MG63 (cell line): ENCODE measurements around the gene WDR7. TPM values are rescaled to one million over a fixed set of nuclear protein-coding genes. Genes with fewer than 3 reads are reported as not detected.

Source experiments
- DNase-seq: peaks from one replicate; pipeline ENCODE4 v3.0.0-alpha.2; 2020
- H3K27me3 ChIP-seq: fragments of 250-450 bp; sonication (Bioruptor Pico); 2 replicates; pipeline ENCODE4 v1.5.1; 2020; ENCODE audit warnings: mild to moderate bottlenecking, moderate library complexity
- H3K36me3 ChIP-seq: fragments of 250-450 bp; sonication (Bioruptor Pico); 2 replicates; pipeline ENCODE4 v1.5.1; 2020; ENCODE audit warnings: mild to moderate bottlenecking, moderate library complexity
- H3K4me3 ChIP-seq: fragments of 250-450 bp; sonication (Bioruptor Pico); 2 replicates; pipeline ENCODE4 v1.5.1; 2020; ENCODE audit warnings: mild to moderate bottlenecking, moderate library complexity
- H3K9me3 ChIP-seq: fragments of 250-450 bp; sonication (Bioruptor Pico); 2 replicates; pipeline ENCODE4 v1.5.1; 2020; ENCODE audit warnings: mild to moderate bottlenecking, moderate library complexity
- total RNA-seq: library from RNA; depleted of rRNA; stranded (reverse); fragments of >200 nt; shearing (Covaris generic); gene quantifications from 2 replicates; pipeline ENCODE4 v1.2.3, GENCODE V29; 2014; ENCODE audit warnings: low replicate concordance; rRNA removed

The WDR7 gene
- total RNA-seq, 1 experiment from 2014 or later: 4.0 TPM

- Histone ChIP-seq H3K36me3 (no peaks in the 10 kb centered on the region), H3K9me3 (no peaks in the 10 kb centered on the region), H3K27me3 (no peaks in the 10 kb centered on the region), H3K4me3 (no peak overlapping the region)
- DNase-seq: no peak
These were observed 422.5 kb downstream of the WDR7 start for GRCh38 chr18:57073501-57074187.

- H3K27me3 ChIP-seq: no peaks in the 10 kb centered on the region
- no peak for DNase-seq
- no peaks in the 10 kb centered on the region for H3K9me3 ChIP-seq
- no peaks in the 10 kb centered on the region for H3K36me3 ChIP-seq
- H3K4me3 ChIP-seq: no peak overlapping the region
These were observed 424.7 kb downstream of the WDR7 start for GRCh38 chr18:57075716-57076400.

GRCh38 chr18:57077005-57077765 lies 426.0 kb downstream of the WDR7 start:
- Histone ChIP-seq H3K9me3 (no peaks in the 10 kb centered on the region), H3K36me3 (no peaks in the 10 kb centered on the region), H3K4me3 (no peak overlapping the region), H3K27me3 (no peaks in the 10 kb centered on the region)
- no peak for DNase-seq

- H3K27me3 ChIP-seq: no peaks in the 10 kb centered on the region
- no peaks in the 10 kb centered on the region for H3K36me3 ChIP-seq
- H3K9me3 ChIP-seq: no peaks in the 10 kb centered on the region
- H3K4me3 ChIP-seq: no peak overlapping the region
- no peak for DNase-seq
These were observed 426.8 kb downstream of the WDR7 start for GRCh38 chr18:57077786-57078552.

GRCh38 chr18:57078614-57079013 lies 427.5 kb downstream of the WDR7 start:
- no peak for DNase-seq
- H3K36me3 ChIP-seq: no peaks in the 10 kb centered on the region
- no peaks in the 10 kb centered on the region for H3K9me3 ChIP-seq
- H3K4me3 ChIP-seq: no peak overlapping the region
- H3K27me3 ChIP-seq: no peaks in the 10 kb centered on the region

- Histone ChIP-seq H3K9me3 (no peaks in the 10 kb centered on the region), H3K4me3 (no peak overlapping the region), H3K27me3 (no peaks in the 10 kb centered on the region), H3K36me3 (no peaks in the 10 kb centered on the region)
- no peak for DNase-seq
These were observed 429.3 kb downstream of the WDR7 start for GRCh38 chr18:57080479-57080878.

GRCh38 chr18:57081899-57082298 lies 430.7 kb downstream of the WDR7 start:
- DNase-seq: no peak
- no peaks in the 10 kb centered on the region for H3K9me3 ChIP-seq
- H3K36me3 ChIP-seq: no peaks in the 10 kb centered on the region
- no peaks in the 10 kb centered on the region for H3K27me3 ChIP-seq
- H3K4me3 ChIP-seq: no peak overlapping the region

- Histone ChIP-seq H3K4me3 (no peak overlapping the region), H3K27me3 (no peaks in the 10 kb centered on the region), H3K36me3 (no peaks in the 10 kb centered on the region), H3K9me3 (no peaks in the 10 kb centered on the region)
- DNase-seq: no peak
These were observed 432.3 kb downstream of the WDR7 start for GRCh38 chr18:57083485-57083884.

GRCh38 chr18:57084331-57085271 lies 433.4 kb downstream of the WDR7 start:
- Histone ChIP-seq H3K27me3 (no peaks in the 10 kb centered on the region), H3K36me3 (no peaks in the 10 kb centered on the region), H3K9me3 (no peaks in the 10 kb centered on the region), H3K4me3 (no peak overlapping the region)
- no peak for DNase-seq

GRCh38 chr18:57085371-57085770 lies 434.2 kb downstream of the WDR7 start:
- H3K36me3 ChIP-seq: no peaks in the 10 kb centered on the region
- H3K27me3 ChIP-seq: no peaks in the 10 kb centered on the region
- DNase-seq: no peak

GRCh38 chr18:57086163-57086562 lies 435.0 kb downstream of the WDR7 start:
- no peak for DNase-seq
- Histone ChIP-seq H3K36me3 (no peaks in the 10 kb centered on the region), H3K4me3 (no peak overlapping the region), H3K27me3 (no peaks in the 10 kb centered on the region), H3K9me3 (no peaks in the 10 kb centered on the region)

More at GRCh38 chr18:57085371-57085770, 434.2 kb downstream of the WDR7 start:
- Histone ChIP-seq H3K9me3 (no peaks in the 10 kb centered on the region), H3K4me3 (no peak overlapping the region)

Other genes starting within 250 kb of the WDR7 start
- gene TXNL1, start 12.8 kb upstream of the WDR7 start, total RNA-seq: 116 and 128 TPM in 2 replicates